ENCODE measurements around the gene JPH3. TPM values are rescaled to one million over a fixed set of nuclear protein-coding genes. Genes with fewer than 3 reads are reported as not detected.

The JPH3 gene
- total RNA-seq, 6 donors from 2014 or later: 0.24 TPM; not detected in 5

GRCh38 chr16:87583453-87584131, 18.7 kb upstream of the JPH3 start:
- H3K27me3 ChIP-seq: peaks cover 0 to 4% (median 0%) of the 10 kb centered on the region in 4 donors

DNA sequence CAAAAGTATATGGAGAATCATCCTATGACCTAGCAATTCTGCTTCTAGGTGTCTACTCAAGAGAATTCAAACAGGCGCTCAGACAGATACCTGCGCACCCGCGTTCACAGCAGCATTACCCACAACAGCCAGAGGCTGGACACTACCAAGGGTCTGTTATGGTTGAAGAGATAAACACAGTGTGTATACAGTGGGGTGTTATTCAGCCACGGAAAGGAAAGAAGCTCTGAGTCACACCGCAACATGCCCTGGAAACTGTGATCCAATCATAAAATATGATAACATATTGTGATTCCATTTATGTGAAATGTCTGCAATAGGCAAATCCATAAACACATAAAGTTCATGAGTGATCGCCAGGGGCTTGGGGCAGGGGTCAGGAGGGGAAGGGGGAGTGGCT, 18.0 kb upstream of the JPH3 start:
- peaks cover 0 to 4% (median 2%) of the 10 kb centered on the region in 4 donors for H3K4me1 ChIP-seq
- no peak for DNase-seq
- no peaks in the 10 kb centered on the region for H3K36me3 ChIP-seq
- H3K27ac ChIP-seq: no peak overlapping the region
- no peak for ATAC-seq (ENCODE audit: low FRiP score in 2 of 2)
- 82% methylated on average over 4 to 7 of the region's 7 CpGs for WGBS, 2 donors
- H3K9me3 ChIP-seq: no peaks in the 10 kb centered on the region
- TF ChIP-seq POLR2A (IDR thresholded peaks at IDR 0.05) (no peak), POLR2AphosphoS5 (IDR thresholded peaks at IDR 0.05) (no peak), CTCF (IDR thresholded peaks at IDR 0.05) (no peak)
- H3K27me3 ChIP-seq: peaks cover 0 to 4% (median 0%) of the 10 kb centered on the region in 4 donors
- no peak overlapping the region for H3K4me3 ChIP-seq

More at GRCh38 chr16:87583453-87584131, 18.7 kb upstream of the JPH3 start:
- Histone ChIP-seq H3K4me1 (peaks cover 0 to 4% (median 2%) of the 10 kb centered on the region in 4 donors), H3K27ac (no peak overlapping the region), H3K9me3 (no peaks in the 10 kb centered on the region), H3K36me3 (no peaks in the 10 kb centered on the region), H3K4me3 (no peak overlapping the region)
- DNase-seq: no peak
- TF ChIP-seq EP300 (IDR thresholded peaks at IDR 0.05) (no peak), POLR2AphosphoS5 (IDR thresholded peaks at IDR 0.05) (no peak), CTCF (IDR thresholded peaks at IDR 0.05) (no peak), POLR2A (IDR thresholded peaks at IDR 0.05) (no peak)
- WGBS, 2 donors: 59 to 68% methylated on average over 13 to 23 of the region's 23 CpGs
- ATAC-seq (ENCODE audit: low FRiP score in 2 of 2): no peak

GRCh38 chr16:87584975-87585374, 17.3 kb upstream of the JPH3 start:
- WGBS, 2 donors: 84 to 88% methylated on average over 8 of the region's 8 CpGs
- H3K27ac ChIP-seq: no peak overlapping the region
- H3K4me1 ChIP-seq: peaks cover 0 to 4% (median 2%) of the 10 kb centered on the region in 4 donors
- no peak for TF ChIP-seq CTCF (IDR thresholded peaks at IDR 0.05)
- no peak for TF ChIP-seq POLR2AphosphoS5 (IDR thresholded peaks at IDR 0.05)
- no peak for TF ChIP-seq POLR2A (IDR thresholded peaks at IDR 0.05)
- no peak for TF ChIP-seq EP300 (IDR thresholded peaks at IDR 0.05)
- no peak overlapping the region for H3K4me3 ChIP-seq
- no peaks in the 10 kb centered on the region for H3K36me3 ChIP-seq
- ATAC-seq (ENCODE audit: low FRiP score in 2 of 2) (no peak), DNase-seq (no peak)
- peaks cover 0 to 4% (median 0%) of the 10 kb centered on the region in 4 donors for H3K27me3 ChIP-seq
- H3K9me3 ChIP-seq: no peaks in the 10 kb centered on the region

DNA sequence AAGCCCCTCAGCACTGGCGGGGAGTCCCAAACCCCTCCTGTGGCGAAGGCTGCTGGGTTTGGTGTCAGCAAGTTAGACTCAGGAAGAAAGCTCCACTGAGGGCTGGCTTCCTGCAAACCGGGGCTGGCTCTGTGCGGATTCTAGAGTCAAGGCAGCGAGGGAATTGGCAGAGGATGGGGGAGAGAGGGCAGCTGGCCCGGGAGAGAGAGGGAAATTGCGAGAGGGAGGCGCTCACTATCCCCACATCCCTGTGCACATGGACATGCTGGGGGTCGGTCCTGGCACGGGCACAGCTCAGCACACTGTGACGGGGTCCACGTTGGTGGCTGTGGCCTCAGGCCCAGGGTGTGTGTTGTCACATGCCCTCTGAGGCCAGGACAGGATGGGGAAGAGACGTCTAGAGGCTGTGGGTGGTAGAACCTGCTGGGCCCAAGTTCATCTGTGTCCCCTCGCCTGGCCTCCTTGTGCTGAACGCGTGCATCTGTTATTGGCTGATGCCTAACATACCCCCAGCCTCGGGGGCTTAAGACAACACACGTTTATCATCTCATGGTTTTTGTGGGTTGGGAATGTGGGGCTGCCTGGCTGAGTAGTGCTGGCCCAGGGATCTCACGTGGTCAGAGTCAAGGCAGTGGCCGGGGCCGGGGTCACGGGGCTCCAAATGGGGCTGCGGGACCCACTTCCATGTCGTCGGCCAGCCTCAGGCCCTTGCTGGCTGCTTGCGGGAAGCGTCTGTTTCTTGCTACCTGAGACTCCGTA, 16.7 kb upstream of the JPH3 start:
- no peak overlapping the region for H3K4me3 ChIP-seq
- H3K4me1 ChIP-seq: peaks cover 0 to 4% (median 2%) of the 10 kb centered on the region in 4 donors
- no peak for DNase-seq
- TF ChIP-seq POLR2AphosphoS5 (IDR thresholded peaks at IDR 0.05) (no peak), POLR2A (IDR thresholded peaks at IDR 0.05) (no peak), CTCF (IDR thresholded peaks at IDR 0.05) (no peak), EP300 (IDR thresholded peaks at IDR 0.05) (no peak)
- H3K36me3 ChIP-seq: no peaks in the 10 kb centered on the region
- H3K9me3 ChIP-seq: no peaks in the 10 kb centered on the region
- WGBS, 2 donors: 49% methylated on average over 16 to 19 of the region's 28 CpGs
- no peak overlapping the region for H3K27ac ChIP-seq
- no peak for ATAC-seq (ENCODE audit: low FRiP score in 2 of 2)
- H3K27me3 ChIP-seq: peaks cover 0 to 4% (median 0%) of the 10 kb centered on the region in 4 donors
